Liver (tissue), 3 donors: ENCODE measurements around the gene WNT16.
A peak's percentile ranks its signal among the peaks of the same experiment; 100 is the strongest.

Source experiments
- JUND ChIP-seq, 2 donors: IDR thresholded peaks; 2 replicates each; pipeline ENCODE4 v1.6.1; 2016; ENCODE audit warnings: antibody characterized with exemption in 2 of 2
- RAD21 ChIP-seq, 2 donors: IDR thresholded peaks; 2 replicates each; pipeline ENCODE4 v1.6.1; 2016; ENCODE audit warnings: antibody characterized with exemption in 2 of 2, mild to moderate bottlenecking in 2 of 2
- TAF1 ChIP-seq: conservative IDR thresholded peaks from 2 replicates; pipeline ENCODE4 v1.6.1; 2016; ENCODE audit warnings: antibody characterized with exemption, mild to moderate bottlenecking
- YY1 ChIP-seq: IDR thresholded peaks from 2 replicates; pipeline ENCODE4 v1.6.1; 2016; ENCODE audit warnings: antibody characterized with exemption, mild to moderate bottlenecking
- TF ChIP-seq, protein P1 (sequence below): fragments of 150-350 bp; IDR thresholded peaks from 2 replicates; pipeline ENCODE4 v1.5.1; 2017; ENCODE audit warnings: improper control_type of control experiment, low read depth, low read length; ENCODE audit not compliant: missing input control
- TF ChIP-seq, protein P2 (sequence below): IDR thresholded peaks from 2 replicates; pipeline ENCODE4 v1.6.1; 2016; ENCODE audit warnings: antibody characterized with exemption
- TF ChIP-seq, protein P3 (sequence below): IDR thresholded peaks from 2 replicates; pipeline ENCODE4 v1.6.1; 2016; ENCODE audit warnings: antibody characterized with exemption
- donor health status: healthy.
- donor health status: healthy.

DNA sequence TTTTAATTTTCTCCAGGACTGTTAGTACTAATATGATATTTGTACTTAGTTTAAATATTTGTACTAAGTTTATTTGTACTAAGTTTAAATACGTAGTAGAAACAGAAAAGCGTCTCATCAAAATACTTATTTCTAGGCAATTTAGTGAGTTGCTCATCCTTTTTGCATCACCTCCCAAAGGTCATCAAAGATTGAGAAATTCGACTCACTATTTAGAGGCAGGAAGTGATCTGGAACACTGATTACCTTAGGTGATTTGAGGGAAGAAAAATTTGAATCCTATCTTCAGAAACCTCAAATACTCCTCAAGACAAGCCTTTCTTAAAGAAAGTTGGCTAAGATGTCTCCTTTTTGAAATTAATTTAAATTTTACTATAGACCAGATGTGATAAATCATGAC lies 14.5 kb downstream of the WNT16 start:
- TF ChIP-seq, protein P1, sequence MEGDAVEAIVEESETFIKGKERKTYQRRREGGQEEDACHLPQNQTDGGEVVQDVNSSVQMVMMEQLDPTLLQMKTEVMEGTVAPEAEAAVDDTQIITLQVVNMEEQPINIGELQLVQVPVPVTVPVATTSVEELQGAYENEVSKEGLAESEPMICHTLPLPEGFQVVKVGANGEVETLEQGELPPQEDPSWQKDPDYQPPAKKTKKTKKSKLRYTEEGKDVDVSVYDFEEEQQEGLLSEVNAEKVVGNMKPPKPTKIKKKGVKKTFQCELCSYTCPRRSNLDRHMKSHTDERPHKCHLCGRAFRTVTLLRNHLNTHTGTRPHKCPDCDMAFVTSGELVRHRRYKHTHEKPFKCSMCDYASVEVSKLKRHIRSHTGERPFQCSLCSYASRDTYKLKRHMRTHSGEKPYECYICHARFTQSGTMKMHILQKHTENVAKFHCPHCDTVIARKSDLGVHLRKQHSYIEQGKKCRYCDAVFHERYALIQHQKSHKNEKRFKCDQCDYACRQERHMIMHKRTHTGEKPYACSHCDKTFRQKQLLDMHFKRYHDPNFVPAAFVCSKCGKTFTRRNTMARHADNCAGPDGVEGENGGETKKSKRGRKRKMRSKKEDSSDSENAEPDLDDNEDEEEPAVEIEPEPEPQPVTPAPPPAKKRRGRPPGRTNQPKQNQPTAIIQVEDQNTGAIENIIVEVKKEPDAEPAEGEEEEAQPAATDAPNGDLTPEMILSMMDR = no peak
- peak; percentile 17 to 32 for TF ChIP-seq JUND (IDR thresholded peaks at IDR 0.05)
- no peak for TF ChIP-seq RAD21 (IDR thresholded peaks at IDR 0.05)
- no peak for TF ChIP-seq YY1
- TF ChIP-seq, protein P2, sequence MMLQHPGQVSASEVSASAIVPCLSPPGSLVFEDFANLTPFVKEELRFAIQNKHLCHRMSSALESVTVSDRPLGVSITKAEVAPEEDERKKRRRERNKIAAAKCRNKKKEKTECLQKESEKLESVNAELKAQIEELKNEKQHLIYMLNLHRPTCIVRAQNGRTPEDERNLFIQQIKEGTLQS = peak; percentile 89
- no peak for TF ChIP-seq TAF1
- TF ChIP-seq, protein P3, sequence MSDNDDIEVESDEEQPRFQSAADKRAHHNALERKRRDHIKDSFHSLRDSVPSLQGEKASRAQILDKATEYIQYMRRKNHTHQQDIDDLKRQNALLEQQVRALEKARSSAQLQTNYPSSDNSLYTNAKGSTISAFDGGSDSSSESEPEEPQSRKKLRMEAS = no peak
